A549 (cell line): Measurements from ENCODE around the gene XPNPEP2. TPM values are rescaled to one million over a fixed set of nuclear protein-coding genes. Genes with fewer than 3 reads are reported as not detected.

Experiments
- ATAC-seq, 2 experiments: fragments of 200-7000 bp in 1 of 2; fragments of >200 bp in 1 of 2; cut with Nextera tagmentation in 1 of 2; cut with Tn5 transposase in 1 of 2; 3 replicates each; pipeline versions ENCODE4 v1.8.0 to v1.9.1; 2018 to 2020; ENCODE audit warnings: mild to moderate bottlenecking in 1 of 2, moderate library complexity in 1 of 2
- CTCF ChIA-PET: fragments of 300-600 bp; sonication (Branson Sonifier 250); formaldehyde crosslinking; extraction: SDS; loops from one replicate; lab custom pipeline; 2021; ENCODE audit warnings: antibody characterized with exemption, inconsistent platforms; lab: Yijun Ruan, JAX
- POLR2A ChIA-PET: fragments of 350-600 bp; formaldehyde crosslinking; extraction: SDS; loops from one replicate; lab custom pipeline; 2021; ENCODE audit warnings: antibody characterized with exemption, inconsistent platforms; lab: Yijun Ruan, JAX
- DNase-seq, 2 experiments: peaks; one replicate each; pipeline versions ENCODE4 v3.0.0 to v3.0.0-alpha.2; 2011 to 2016; ENCODE audit warnings: low read depth in 1 of 2, low spot score in 1 of 2
- FAIRE-seq: peaks from 2 replicates; lab custom pipeline; 2011; peaks lifted over from hg19 to GRCh38; lab: Jason Lieb, UNC
- H3K27ac ChIP-seq, 2 experiments: fragments of >200 bp; sonication (Bioruptor Twin); formaldehyde crosslinking; 3 replicates each; pipeline ENCODE4 v1.5.1; 2016 to 2017
- H3K4me1 ChIP-seq: fragments of >200 bp; sonication (Bioruptor Twin); formaldehyde crosslinking; 3 replicates; pipeline ENCODE4 v1.6.1; 2016
- H3K4me2 ChIP-seq: fragments of >200 bp; sonication (Bioruptor Twin); formaldehyde crosslinking; 3 replicates; pipeline ENCODE4 v1.6.1; 2016
- H3K4me3 ChIP-seq: fragments of >200 bp; sonication (Bioruptor Twin); formaldehyde crosslinking; 3 replicates; pipeline ENCODE4 v1.5.1; 2016
- H3K9me3 ChIP-seq: fragments of >200 bp; sonication (Bioruptor Twin); formaldehyde crosslinking; 3 replicates; pipeline ENCODE4 v1.6.1; 2016
- CBX2 ChIP-seq: fragments of 200-600 bp; sonication (generic); IDR thresholded peaks from 2 replicates; pipeline ENCODE4 v1.6.1; 2016; ENCODE audit warnings: low read depth, mild to moderate bottlenecking, borderline replicate concordance
- CEBPB ChIP-seq, 2 experiments: fragments of >200 bp in 1 of 2; sonication (Bioruptor Twin) in 1 of 2; formaldehyde crosslinking in 1 of 2; IDR thresholded peaks; 2 replicates each; pipeline ENCODE4 v1.6.1; 2012 to 2016
- E2F6 ChIP-seq: IDR thresholded peaks from 2 replicates; pipeline ENCODE4 v1.6.1; 2012; ENCODE audit warnings: low read depth, borderline replicate concordance
- EHF ChIP-seq: fragments of 250-450 bp; sonication (Bioruptor Pico); IDR thresholded peaks from 2 replicates; pipeline ENCODE4 v1.5.0; 2020; ENCODE audit warnings: mild to moderate bottlenecking
- HES2 ChIP-seq: fragments of >200 bp; sonication (Bioruptor Twin); formaldehyde crosslinking; IDR thresholded peaks from 2 replicates; pipeline ENCODE4 v1.6.1; 2016
- HMGXB4 ChIP-seq: fragments of 250-450 bp; sonication (Bioruptor Pico); IDR thresholded peaks from 2 replicates; pipeline ENCODE4 v1.5.0; 2021; ENCODE audit warnings: mild to moderate bottlenecking, moderate library complexity, borderline replicate concordance
- HOXA7 ChIP-seq: fragments of 250-450 bp; sonication (Bioruptor Pico); IDR thresholded peaks from 2 replicates; pipeline ENCODE4 v1.5.0; 2020; ENCODE audit warnings: mild to moderate bottlenecking, moderate library complexity
- HOXB5 ChIP-seq: fragments of 250-450 bp; sonication (Bioruptor Pico); IDR thresholded peaks from 2 replicates; pipeline ENCODE4 v1.5.0; 2020; ENCODE audit warnings: mild to moderate bottlenecking, moderate library complexity
- MAFK ChIP-seq: fragments of 450-650 bp; IDR thresholded peaks from 2 replicates; pipeline ENCODE4 v1.6.1; 2014; ENCODE audit not compliant: partially characterized antibody
- MAZ ChIP-seq: fragments of 150-350 bp; IDR thresholded peaks from 2 replicates; pipeline ENCODE4 v1.6.1; 2014; ENCODE audit warnings: antibody characterized with exemption, low read depth, low read length, borderline replicate concordance
- NPAS2 ChIP-seq: fragments of 250-450 bp; sonication (Bioruptor Pico); IDR thresholded peaks from 2 replicates; pipeline ENCODE4 v1.8.0; 2022; ENCODE audit warnings: mild to moderate bottlenecking, moderate library complexity, borderline replicate concordance
- POLR2A ChIP-seq: IDR thresholded peaks from 2 replicates; pipeline ENCODE4 v1.6.1; 2012; ENCODE audit warnings: mild to moderate bottlenecking, low read length
- RCOR1 ChIP-seq: fragments of 150-350 bp; IDR thresholded peaks from 2 replicates; pipeline ENCODE4 v1.6.1; 2014; ENCODE audit warnings: antibody characterized with exemption, low read length, low read depth
- TFCP2L1 ChIP-seq: fragments of 250-450 bp; sonication (Bioruptor Pico); IDR thresholded peaks from 2 replicates; pipeline ENCODE4 v1.5.0; 2021; ENCODE audit warnings: mild to moderate bottlenecking
- TP53 ChIP-seq: fragments of 250-450 bp; sonication (Bioruptor Pico); IDR thresholded peaks from 2 replicates; pipeline ENCODE4 v1.5.0; 2021; ENCODE audit warnings: mild to moderate bottlenecking, moderate library complexity
- USF2 ChIP-seq: fragments of 450-650 bp; IDR thresholded peaks from 2 replicates; pipeline ENCODE4 v1.6.1; 2014; ENCODE audit warnings: antibody characterized with exemption
- ZC3H11A ChIP-seq: fragments of 450-650 bp; IDR thresholded peaks from 2 replicates; pipeline ENCODE4 v1.6.1; 2014; ENCODE audit warnings: antibody characterized with exemption, mild to moderate bottlenecking
- ZFP36 ChIP-seq: fragments of 450-650 bp; IDR thresholded peaks from 2 replicates; pipeline ENCODE4 v1.6.1; 2014; ENCODE audit warnings: borderline replicate concordance; ENCODE audit not compliant: partially characterized antibody
- WGBS: methylation state at CpG from one replicate; pipeline ENCODE4 v1.1.6; 2017; ENCODE audit errors: missing lambda C conversion rate; 5-methylcytosine and 5-hydroxymethylcytosine counted together
- polyA plus RNA-seq, 4 experiments: library from polyadenylated mRNA; depleted of rRNA in 3 of 4; stranded (reverse); fragments of >200 nt; fragmentation: RNase III in 1 of 4; extraction: RNeasy Plus Mini Kit Qiagen cat#74134 plus additional on column Dnase treatment in 1 of 4; gene quantifications; 2 replicates in 3 of 4; 3 replicates in 1 of 4; pipeline ENCODE4 v1.2.3, GENCODE V29; 2011 to 2017
- TF ChIP-seq, protein P1 (sequence below): fragments of 200-600 bp; sonication (generic); IDR thresholded peaks from 2 replicates; pipeline ENCODE4 v1.6.1; 2016; ENCODE audit warnings: antibody characterized with exemption, mild to moderate bottlenecking, moderate library complexity
- TF ChIP-seq, protein P2 (sequence below): fragments of >200 bp; sonication (Bioruptor Twin); formaldehyde crosslinking; IDR thresholded peaks from 3 replicates; pipeline ENCODE4 v1.5.1; 2016

The XPNPEP2 gene
- polyA plus RNA-seq, 2 of the 4 experiments (the other 2 are of a cell fraction): not detected

DNA sequence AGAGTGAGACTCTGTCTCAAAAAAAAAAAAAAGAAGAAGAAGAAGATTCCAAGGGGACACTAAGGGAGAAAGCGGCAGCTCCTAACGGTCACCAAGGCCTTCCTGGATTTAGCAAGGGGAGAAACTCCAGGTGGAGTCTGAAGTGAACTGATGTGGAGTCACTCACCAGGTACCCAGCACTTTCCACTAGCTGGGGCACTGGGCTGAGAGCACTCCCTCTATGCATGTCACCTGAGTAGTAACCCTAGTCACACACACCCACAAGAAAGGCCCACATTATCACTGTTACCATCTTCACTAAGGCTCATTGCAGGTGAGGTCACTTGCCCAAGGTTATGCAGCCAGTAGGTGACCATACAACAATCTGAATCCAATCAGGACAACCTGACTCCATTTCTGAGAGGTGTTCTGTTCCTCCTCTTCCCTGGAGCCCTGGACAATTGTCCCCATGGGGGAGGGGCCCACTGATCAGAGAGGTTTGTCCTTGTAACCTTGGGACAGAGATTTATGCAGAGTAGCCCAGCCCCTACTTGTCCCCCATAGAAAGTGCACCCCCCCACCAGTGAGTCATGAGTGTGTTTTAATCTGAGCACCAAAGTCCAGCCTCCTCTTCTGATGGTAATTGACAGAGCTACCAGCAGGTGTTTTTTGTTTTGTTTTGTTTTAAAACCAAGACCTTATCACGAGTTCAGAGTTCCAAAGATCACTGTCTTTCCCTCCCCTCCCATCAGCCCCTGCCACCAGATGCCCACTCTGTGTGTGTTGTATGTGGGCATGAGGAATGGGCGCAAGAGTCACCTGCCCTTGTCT is 35.1 kb downstream of the XPNPEP2 start:
- 75% methylated on average over 4 of the region's 4 CpGs for WGBS
- H3K9me3 ChIP-seq: no peaks in the 10 kb centered on the region
- H3K4me2 ChIP-seq: no peak overlapping the region
- CTCF ChIA-PET: no interaction called here
- no peak for DNase-seq
- TF ChIP-seq ZFP36 (no peak), RCOR1 (no peak), USF2 (no peak), HMGXB4 (no peak), HES2 (no peak), HOXB5 (CRISPR knock-in tag) (no peak), HOXA7 (no peak), TP53 (no peak), E2F6 (no peak), EHF (CRISPR knock-in tag) (no peak), ZC3H11A (no peak), POLR2A (no peak), MAFK (no peak), CEBPB (IDR thresholded peaks at IDR 0.05) (no peak), TFCP2L1 (CRISPR knock-in tag) (no peak), MAZ (no peak), CBX2 (no peak), NPAS2 (CRISPR knock-in tag) (no peak)
- TF ChIP-seq, protein P1, sequence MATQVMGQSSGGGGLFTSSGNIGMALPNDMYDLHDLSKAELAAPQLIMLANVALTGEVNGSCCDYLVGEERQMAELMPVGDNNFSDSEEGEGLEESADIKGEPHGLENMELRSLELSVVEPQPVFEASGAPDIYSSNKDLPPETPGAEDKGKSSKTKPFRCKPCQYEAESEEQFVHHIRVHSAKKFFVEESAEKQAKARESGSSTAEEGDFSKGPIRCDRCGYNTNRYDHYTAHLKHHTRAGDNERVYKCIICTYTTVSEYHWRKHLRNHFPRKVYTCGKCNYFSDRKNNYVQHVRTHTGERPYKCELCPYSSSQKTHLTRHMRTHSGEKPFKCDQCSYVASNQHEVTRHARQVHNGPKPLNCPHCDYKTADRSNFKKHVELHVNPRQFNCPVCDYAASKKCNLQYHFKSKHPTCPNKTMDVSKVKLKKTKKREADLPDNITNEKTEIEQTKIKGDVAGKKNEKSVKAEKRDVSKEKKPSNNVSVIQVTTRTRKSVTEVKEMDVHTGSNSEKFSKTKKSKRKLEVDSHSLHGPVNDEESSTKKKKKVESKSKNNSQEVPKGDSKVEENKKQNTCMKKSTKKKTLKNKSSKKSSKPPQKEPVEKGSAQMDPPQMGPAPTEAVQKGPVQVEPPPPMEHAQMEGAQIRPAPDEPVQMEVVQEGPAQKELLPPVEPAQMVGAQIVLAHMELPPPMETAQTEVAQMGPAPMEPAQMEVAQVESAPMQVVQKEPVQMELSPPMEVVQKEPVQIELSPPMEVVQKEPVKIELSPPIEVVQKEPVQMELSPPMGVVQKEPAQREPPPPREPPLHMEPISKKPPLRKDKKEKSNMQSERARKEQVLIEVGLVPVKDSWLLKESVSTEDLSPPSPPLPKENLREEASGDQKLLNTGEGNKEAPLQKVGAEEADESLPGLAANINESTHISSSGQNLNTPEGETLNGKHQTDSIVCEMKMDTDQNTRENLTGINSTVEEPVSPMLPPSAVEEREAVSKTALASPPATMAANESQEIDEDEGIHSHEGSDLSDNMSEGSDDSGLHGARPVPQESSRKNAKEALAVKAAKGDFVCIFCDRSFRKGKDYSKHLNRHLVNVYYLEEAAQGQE: no peak
- TF ChIP-seq, protein P2, sequence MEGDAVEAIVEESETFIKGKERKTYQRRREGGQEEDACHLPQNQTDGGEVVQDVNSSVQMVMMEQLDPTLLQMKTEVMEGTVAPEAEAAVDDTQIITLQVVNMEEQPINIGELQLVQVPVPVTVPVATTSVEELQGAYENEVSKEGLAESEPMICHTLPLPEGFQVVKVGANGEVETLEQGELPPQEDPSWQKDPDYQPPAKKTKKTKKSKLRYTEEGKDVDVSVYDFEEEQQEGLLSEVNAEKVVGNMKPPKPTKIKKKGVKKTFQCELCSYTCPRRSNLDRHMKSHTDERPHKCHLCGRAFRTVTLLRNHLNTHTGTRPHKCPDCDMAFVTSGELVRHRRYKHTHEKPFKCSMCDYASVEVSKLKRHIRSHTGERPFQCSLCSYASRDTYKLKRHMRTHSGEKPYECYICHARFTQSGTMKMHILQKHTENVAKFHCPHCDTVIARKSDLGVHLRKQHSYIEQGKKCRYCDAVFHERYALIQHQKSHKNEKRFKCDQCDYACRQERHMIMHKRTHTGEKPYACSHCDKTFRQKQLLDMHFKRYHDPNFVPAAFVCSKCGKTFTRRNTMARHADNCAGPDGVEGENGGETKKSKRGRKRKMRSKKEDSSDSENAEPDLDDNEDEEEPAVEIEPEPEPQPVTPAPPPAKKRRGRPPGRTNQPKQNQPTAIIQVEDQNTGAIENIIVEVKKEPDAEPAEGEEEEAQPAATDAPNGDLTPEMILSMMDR: no peak
- H3K4me3 ChIP-seq: no peak overlapping the region
- ATAC-seq: peak in 1 of 2 experiments; percentile 19; a peak in 1 of 6 replicates
- no peak overlapping the region for H3K27ac ChIP-seq
- H3K4me1 ChIP-seq: no peaks in the 10 kb centered on the region
- POLR2A ChIA-PET: no interaction called here
- no peak for FAIRE-seq
